ENCODE data around the gene SMARCA4.

The SMARCA4 gene

GRCh38 chr19:11017275-11018035 is 56.6 kb downstream of the SMARCA4 start:
- no peak for DNase-seq

- no peak for DNase-seq
These were observed 57.3 kb downstream of the SMARCA4 start for GRCh38 chr19:11018179-11018578.

- DNase-seq = no peak
These were observed 57.9 kb downstream of the SMARCA4 start for GRCh38 chr19:11018763-11019162.

- no peak for DNase-seq
These were observed 58.4 kb downstream of the SMARCA4 start for GRCh38 chr19:11019262-11019661.

- no peak for DNase-seq
These were observed 59.0 kb downstream of the SMARCA4 start for GRCh38 chr19:11019824-11020223.

GRCh38 chr19:11020423-11020822 is 59.6 kb downstream of the SMARCA4 start:
- no peak for DNase-seq

GRCh38 chr19:11020982-11021759 is 60.3 kb downstream of the SMARCA4 start:
- no peak for DNase-seq

GRCh38 chr19:11021760-11022144 is 60.9 kb downstream of the SMARCA4 start:
- DNase-seq = no peak

- DNase-seq = no peak
These were observed 62.2 kb downstream of the SMARCA4 start for GRCh38 chr19:11023016-11023415.

GRCh38 chr19:11023710-11024109 is 62.9 kb downstream of the SMARCA4 start:
- no peak for DNase-seq

- DNase-seq = no peak
These were observed 63.4 kb downstream of the SMARCA4 start for GRCh38 chr19:11024259-11024658.

GRCh38 chr19:11025006-11025405 is 64.2 kb downstream of the SMARCA4 start:
- DNase-seq = no peak

- DNase-seq = no peak
These were observed 64.6 kb downstream of the SMARCA4 start for GRCh38 chr19:11025445-11025844.

GRCh38 chr19:11025997-11026396 is 65.2 kb downstream of the SMARCA4 start:
- no peak for DNase-seq

GRCh38 chr19:11027381-11027780 is 66.6 kb downstream of the SMARCA4 start:
- DNase-seq = no peak

- DNase-seq = no peak
These were observed 67.3 kb downstream of the SMARCA4 start for GRCh38 chr19:11028146-11028545.

GRCh38 chr19:11031421-11032070 is 70.7 kb downstream of the SMARCA4 start:
- no peak for DNase-seq

GRCh38 chr19:11033251-11033650 is 72.4 kb downstream of the SMARCA4 start:
- no peak for DNase-seq

GRCh38 chr19:11033763-11034162 is 72.9 kb downstream of the SMARCA4 start:
- no peak for DNase-seq

GRCh38 chr19:11034449-11035213 is 73.8 kb downstream of the SMARCA4 start:
- DNase-seq = no peak

GRCh38 chr19:11035441-11036377 is 74.9 kb downstream of the SMARCA4 start:
- DNase-seq = peak; percentile 8

- DNase-seq = no peak
These were observed 77.7 kb downstream of the SMARCA4 start for GRCh38 chr19:11038511-11038910.
